Measurements from ENCODE around the gene TMEFF2.

GRCh38 chr2:192197357-192197756 lies 2.6 kb upstream of the TMEFF2 start:
- TF ChIP-seq SIN3A (IDR thresholded peaks at IDR 0.05; ENCODE audit: borderline replicate concordance, insufficient read depth, low read length), result no peak
- TF ChIP-seq, protein P1, sequence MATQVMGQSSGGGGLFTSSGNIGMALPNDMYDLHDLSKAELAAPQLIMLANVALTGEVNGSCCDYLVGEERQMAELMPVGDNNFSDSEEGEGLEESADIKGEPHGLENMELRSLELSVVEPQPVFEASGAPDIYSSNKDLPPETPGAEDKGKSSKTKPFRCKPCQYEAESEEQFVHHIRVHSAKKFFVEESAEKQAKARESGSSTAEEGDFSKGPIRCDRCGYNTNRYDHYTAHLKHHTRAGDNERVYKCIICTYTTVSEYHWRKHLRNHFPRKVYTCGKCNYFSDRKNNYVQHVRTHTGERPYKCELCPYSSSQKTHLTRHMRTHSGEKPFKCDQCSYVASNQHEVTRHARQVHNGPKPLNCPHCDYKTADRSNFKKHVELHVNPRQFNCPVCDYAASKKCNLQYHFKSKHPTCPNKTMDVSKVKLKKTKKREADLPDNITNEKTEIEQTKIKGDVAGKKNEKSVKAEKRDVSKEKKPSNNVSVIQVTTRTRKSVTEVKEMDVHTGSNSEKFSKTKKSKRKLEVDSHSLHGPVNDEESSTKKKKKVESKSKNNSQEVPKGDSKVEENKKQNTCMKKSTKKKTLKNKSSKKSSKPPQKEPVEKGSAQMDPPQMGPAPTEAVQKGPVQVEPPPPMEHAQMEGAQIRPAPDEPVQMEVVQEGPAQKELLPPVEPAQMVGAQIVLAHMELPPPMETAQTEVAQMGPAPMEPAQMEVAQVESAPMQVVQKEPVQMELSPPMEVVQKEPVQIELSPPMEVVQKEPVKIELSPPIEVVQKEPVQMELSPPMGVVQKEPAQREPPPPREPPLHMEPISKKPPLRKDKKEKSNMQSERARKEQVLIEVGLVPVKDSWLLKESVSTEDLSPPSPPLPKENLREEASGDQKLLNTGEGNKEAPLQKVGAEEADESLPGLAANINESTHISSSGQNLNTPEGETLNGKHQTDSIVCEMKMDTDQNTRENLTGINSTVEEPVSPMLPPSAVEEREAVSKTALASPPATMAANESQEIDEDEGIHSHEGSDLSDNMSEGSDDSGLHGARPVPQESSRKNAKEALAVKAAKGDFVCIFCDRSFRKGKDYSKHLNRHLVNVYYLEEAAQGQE (IDR thresholded peaks at IDR 0.05; ENCODE audit: insufficient read depth in 1 of 2, low read depth in 2 of 2, low read length in 2 of 2), result no peak
- TF ChIP-seq POLR2AphosphoS5 (IDR thresholded peaks at IDR 0.05; ENCODE audit: low read depth, low read length), result no peak
- no peak for TF ChIP-seq TAF1 (IDR thresholded peaks at IDR 0.05; ENCODE audit: borderline replicate concordance, insufficient read depth, low read length)

All from PFSK-1 (cell line).